HG03457 (cell line): ENCODE results near the gene BTBD2.

Experiments
- ATAC-seq: cut with Tn5 transposase; IDR thresholded peaks from one replicate; pipeline ENCODE4 v1.9.1; 2021; ENCODE audit warnings: moderate number of reproducible peaks; ENCODE audit not compliant: unreplicated experiment

Gene BTBD2

DNA sequence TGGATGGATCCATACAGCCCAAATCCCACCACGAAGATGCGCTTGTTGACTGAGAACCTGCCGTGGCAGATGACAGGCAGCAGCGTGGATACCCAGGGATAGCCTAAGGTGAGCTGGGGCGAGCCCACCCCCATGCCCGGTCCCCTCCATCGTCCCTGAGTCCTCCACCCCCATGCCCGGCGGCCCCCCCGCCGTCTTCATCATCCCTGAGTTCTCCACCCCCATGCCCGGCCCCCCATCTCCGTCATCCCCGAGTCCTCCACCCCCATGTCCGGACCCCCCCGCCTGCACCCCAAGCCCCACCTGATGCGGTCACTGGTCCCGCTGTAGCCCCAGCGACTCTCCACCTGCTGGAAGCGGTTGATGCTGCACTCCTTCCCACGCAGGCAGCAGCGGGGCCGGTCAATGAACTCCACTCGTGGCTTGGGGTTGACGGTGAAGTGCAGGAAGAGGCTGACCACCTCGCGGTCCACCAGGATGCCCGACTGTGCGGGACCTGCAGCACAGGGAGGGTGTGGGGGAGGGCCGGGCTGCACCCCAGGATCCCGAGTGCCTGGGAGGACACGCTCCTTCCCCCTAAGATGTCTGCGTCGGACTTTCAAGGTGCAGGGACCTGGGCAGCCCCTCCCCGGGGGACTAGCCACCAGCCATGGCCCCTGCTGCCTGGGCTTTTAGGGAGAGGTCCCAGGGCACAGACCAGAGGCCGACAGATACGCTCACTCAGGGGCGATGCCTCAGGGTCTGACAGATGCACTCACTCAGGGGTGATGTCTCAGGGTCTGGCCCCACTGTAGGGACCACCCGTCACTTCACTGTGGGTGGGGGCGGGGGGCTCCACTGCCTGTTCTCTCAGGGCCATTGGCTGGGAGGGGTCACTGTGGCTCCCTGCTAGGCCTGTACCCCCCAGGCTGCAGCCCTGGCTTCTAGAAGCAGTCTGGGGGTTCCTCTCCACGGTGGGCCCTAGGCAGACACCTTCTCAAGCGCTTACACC is 28.0 kb downstream of the BTBD2 start:
- ATAC-seq, result no peak

DNA sequence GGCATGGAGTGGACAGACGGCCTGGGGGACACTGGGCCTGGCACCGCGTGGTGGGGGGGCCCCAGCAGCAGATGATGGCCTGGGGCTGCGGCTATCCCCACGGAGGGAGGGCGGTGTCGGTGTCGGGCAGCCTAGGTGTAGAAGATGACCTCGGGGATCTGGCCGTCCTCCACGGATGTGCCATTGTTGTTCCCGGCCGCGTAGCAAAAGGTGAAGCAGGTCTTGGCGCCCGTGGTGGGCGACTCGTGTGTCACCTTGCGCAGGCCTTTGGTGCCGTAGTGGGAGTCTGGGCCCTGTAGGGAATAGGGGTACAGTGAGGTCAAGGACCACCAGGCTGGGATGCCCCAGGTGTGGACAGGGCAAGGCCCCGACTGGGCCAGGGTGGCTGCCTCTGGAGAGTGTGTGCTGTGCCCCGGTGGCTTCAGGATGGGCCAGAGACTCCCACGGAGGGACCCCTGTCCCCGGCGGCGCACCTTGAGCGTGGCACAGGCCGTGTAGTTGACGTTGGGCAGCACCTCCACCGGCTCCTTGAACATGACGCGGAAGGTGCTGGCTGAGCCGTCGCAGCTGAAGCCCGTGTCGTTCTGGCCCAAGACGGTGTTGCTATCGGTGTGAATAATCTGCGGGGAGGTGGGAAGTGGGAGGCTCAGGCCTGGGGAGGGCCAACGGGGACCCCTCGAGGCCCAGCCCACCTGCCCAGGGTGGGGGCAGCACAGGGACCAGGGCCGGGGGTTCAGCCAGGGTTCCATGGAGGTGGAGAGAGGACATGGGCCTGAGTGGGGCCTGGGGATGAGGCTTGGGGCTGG is 29.0 kb downstream of the BTBD2 start:
- ATAC-seq, result no peak

DNA sequence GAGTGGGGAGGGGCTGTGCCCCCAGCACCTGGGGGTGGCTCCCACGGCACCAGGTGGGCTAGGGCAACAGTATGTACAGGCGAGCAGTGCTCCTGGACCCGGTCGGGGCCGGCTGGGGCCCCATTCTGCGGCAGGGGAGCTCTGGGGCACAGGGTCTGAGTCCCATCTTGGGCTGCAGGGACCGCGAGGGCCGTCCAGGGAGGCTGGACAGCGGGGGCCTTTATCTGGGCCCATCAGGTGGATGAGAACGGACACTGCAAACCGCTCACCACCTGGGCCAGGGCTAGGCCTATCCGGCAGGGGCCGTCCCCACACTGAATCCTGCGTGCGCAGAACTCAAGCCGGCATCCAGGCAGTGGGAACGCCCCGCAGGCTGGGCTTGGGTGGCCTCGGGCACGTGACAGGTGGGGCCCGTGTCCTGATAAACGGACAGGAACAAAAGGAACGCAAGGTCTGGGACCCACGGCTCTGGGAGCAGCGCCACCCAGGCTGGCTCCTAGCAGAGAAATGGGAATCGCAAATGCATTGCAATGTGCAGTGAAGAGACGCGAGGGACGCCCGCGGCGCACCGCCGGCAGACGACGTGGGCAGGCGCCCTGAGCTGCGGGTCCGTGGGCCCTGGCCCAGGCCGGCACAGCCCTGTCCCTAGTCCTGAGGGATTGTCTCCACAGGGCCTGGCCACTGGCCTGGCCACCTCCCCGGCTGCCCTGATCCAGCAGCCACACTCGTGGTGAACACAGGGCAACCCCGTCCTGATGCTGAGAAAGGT is 29.7 kb downstream of the BTBD2 start:
- no peak for ATAC-seq

DNA sequence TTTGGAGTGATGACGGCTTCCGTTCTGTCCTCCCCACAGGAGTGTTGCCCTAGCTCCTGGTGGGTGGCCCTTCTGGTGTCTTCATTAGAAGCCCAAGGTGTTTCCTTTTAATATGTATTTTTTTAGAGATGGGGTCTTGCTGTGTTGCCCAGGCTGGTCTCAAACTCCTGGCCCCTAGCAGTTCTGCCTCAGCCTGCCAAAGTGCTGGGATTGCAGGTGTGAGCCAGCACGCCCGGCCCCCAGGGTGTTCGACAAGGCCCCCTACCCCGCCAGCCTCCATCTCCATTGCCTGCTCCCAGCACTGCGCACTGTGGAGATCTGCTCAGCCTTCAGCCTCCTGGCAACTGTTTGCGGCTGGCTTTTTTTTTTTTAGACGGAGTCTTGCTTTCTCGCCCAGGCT is 31.2 kb downstream of the BTBD2 start:
- ATAC-seq, result no peak

DNA sequence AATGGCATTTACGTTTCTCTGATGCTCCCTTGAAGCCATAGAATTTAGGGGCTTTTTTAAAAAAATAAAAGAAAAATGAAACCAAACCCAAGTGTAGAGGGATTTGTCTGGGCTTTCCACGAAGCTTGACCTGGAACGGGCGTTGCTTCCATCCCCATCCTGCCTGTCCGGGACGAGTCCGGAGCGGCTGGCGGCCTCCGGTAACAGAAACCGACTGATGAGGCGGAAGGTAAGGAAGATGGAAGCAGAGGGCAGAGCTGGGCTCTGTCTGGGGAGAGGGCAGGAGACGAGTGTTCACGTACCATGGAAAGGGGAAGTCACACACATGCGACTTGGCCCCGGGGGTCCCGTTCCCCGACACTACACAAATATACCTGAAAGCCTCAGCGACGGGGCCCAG is 34.3 kb downstream of the BTBD2 start:
- no peak for ATAC-seq

DNA sequence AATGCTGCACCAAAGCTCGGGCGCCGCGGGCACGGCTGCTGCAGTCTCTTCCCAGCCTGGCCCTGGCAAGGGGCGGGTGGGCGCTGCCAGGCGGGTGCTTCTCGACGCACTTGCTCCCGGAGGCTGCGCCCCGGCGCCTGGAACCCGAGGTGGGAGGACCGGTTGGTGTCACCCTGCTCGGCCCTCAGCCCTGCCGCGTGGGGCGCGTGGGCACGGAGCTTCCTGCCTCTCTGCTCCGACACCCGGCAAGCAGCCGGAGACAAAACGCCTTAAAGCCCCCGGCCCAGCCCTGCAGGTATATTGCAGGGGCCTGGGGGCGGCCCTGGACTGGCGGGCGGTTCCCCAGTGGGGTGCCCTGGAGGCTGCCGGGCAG is 34.7 kb downstream of the BTBD2 start:
- ATAC-seq, result no peak

DNA sequence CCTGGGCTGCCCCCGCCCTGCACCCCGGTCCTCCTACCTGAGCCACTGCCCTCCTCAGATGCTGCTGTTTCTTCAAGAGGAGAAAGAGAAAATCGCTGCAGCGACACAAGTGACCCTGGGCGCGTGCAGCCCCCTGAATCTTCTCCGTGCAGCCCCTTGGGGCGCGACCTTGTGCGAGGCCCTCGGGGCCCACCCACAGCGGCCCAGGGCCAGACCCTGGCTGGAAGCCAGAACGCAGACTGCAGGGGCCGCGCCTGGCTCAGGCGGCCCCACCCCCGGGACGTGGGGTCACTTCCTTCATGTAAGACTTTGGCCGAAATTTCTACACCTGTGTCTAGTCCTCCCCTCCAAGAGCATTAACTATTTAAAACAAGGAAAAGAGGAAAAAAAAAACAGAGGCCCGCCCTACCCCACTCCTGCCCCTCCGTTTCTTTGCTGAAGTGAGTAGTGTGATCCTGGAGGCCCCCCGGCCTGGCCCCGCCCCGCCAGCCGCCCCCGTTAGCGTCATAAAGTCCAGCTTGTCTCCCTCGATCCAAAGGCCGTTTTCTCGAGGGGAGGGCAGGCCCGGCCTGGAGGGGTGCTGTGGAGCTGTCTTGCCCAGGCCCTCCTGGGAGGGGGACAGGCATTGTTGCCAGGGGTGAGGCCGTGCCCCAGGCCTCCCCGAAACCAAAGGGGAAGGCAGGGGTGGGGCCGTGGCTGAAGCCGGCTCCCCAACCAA is 35.3 kb downstream of the BTBD2 start:
- ATAC-seq, result no peak

DNA sequence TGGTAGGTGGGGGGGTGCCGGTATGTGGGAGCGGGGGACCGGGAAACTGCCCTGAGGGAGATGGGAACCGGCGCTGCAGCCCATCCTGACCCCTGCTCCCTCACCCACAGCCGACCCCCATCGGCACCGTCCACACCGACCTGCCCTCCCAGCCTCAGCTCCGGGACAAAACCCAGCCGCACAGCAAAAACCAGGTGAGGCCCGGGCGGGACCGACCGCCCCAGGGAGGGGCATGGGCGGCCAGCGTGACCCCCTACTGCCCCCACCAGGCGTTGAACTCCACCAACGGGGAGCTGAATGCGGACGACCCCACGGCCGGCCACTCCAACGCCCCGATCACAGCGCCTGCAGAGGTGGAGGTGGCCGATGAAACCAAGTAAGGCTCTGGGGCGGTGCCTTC is 35.9 kb downstream of the BTBD2 start:
- no peak for ATAC-seq

DNA sequence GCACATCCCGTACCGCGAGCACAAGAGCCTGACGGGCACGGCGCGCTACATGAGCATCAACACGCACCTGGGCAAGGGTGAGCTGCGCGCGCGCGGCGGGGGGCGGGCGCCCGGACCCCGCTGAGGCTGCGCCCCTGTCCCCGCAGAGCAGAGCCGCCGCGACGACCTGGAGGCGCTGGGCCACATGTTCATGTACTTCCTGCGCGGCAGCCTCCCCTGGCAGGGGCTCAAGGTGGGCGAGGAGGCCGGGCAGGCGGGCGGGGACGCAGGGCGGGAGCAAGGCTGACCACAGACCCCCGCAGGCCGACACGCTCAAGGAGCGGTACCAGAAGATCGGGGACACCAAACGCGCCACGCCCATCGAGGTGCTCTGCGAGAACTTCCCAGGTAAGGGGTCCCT is 36.5 kb downstream of the BTBD2 start:
- no peak for ATAC-seq

DNA sequence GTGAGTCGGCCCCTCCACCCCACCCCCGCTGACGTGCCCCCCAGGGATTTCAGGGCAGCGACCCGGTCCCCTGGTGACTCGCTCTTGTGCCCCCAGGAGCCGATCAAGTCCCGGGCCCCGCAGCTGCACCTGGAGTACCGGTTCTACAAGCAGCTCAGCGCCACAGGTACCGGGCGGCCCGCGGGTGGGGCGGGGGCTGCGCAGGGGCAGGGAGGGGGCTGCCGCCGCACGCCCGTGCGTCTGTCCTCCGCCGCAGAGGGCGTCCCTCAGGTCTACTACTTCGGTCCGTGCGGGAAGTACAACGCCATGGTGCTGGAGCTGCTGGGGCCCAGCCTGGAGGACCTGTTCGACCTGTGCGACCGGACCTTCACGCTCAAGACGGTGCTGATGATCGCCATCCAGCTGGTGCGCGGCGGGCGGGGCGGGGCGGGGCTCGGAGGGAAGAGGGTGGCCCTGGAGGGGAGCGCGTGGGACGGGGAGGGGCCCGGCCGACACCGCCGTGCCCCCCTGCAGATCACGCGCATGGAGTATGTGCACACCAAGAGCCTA is 37.1 kb downstream of the BTBD2 start:
- no peak for ATAC-seq

DNA sequence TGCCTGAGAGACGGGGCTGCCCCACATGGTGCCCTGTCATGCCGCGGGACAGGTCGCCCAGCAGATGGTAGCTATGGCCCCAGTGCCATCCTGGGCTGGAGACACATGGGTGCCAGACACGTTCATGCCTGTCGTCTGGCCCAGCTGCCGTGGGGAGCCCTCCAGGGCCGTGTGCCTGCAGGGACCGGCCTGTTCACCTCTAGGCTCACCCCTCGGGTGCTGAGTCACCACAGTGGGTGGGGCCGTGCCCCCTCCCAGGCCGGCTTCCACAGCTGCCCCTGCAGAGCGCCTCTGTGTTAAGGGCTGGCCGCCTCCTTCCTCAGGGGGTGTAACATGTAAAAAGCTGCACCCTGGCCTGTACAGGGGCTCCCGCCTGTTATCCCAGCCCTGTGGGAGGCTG is 38.4 kb downstream of the BTBD2 start:
- no peak for ATAC-seq

DNA sequence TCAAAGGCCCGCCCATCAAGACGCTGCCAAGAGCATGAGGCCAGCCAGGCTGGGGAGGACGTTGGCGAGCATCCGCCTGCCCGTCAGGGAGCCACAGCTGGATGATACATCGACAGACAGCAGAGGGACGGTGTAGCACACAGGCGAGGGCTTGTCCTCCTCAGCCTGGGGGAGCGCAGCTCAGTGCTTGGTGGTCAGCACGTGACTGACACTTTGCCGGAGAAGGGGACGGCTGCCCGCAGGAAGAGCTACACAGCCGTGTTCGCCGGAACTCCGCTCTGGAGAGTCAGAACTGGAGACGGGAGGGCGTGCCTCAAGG is 40.4 kb downstream of the BTBD2 start:
- no peak for ATAC-seq

DNA sequence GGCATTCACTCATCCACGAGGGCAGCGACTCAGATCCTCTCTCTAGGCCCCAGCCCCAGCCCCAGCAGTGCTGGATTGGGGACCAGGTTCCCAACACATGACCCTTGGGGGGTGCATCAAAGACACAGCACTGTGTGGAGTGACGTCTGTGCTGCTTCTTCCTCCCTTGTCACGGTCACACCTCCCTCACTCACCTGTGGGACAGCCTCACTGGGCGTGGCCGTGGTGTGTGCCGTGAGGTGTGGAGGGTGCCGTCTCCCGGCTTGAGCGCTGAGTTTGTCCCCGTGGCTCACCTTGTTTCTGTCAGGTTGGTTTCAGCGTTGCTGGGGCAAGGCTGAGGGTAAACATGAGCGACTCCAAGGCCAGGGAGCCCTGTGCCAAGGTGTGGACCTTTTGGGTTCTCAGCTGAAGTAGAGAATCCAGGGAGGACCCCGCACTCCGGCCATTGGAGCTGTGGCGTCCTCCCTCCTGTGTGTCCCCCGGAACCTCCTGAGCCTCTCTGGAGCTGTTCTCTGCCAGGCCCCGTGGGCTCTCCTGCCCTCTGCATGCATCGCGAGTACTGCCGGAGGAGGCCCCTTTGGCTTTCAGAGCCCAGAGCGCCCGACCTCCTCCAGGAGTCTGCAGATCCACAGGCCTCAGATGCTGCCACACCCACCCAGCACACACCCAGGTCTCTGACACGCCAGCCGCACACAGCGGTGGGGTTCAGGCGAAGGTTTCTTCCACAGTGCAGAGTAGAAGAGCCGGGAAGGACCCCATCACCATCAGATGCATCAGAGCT is 40.9 kb downstream of the BTBD2 start:
- no peak for ATAC-seq

DNA sequence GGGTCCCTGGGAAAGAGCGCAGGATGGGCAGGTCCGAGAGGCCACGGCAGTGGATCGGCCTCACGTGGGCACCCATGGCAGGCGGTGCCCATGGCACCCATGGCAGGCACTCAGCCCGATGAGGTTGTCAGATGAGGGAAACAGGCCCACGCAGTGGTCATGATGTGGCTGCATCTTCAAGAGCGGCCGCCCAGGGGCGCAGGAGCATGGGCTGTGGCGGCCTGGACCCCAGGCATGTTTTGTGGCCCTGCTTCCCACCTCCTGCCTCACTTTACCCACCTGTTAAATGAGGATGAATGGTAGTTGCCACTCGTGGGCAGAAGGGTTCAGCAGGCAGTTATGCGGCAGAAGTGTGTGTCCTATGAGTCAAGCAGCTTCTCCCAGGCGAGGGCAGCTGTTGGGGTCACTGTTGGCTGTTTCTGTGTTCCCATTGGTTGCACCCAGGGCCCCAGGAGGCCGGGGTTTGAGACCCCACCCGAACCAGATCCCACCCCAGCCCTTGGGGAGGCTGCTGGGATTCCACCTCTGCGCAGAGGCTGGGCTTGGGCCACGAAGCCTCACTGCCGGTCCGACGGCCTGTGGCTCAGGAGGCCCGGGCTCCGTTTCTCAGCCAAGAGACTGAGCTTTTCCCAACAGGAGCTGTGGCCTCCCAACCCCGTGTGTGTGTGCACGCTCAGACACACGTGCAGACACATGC is 44.6 kb downstream of the BTBD2 start:
- no peak for ATAC-seq

DNA sequence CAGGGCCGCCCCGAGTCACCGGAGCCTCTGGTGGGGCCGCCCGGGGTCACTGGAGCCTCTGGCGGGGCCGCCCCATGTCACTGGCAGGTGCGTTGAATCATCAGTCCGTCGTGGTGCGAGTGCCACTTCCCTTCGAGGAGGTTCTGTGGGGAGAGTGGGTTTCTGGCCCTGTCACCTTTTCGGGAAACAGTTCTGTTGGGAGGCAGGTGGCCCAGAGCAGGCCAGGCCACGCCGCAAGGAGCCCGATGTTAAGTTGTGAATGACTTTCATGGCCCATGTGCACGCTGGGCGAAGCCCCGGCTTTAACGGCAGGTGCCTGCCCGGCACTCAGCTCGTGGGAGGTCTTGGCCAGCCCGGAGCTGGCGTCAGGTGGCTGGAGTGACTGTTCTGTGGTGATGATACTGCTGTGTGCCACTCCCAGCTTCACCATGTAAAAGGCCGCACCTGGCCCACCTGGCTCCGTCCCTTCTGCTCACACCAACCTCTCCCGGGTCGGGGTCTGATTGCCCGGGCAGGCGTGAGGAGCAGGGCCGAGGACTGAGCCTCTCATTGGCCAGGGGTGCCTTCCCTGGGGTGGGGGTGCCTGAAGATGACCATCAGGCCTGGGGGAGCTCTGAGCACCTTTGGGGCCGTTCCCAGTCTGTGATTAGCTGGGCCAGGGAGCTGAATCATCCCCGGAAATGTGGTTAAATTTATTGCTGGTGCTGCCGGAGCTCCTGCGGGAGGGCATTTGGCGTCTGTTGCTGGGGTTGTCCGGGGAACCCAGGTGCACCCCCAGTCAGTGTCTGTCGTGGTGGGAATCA is 45.3 kb downstream of the BTBD2 start:
- no peak for ATAC-seq

DNA sequence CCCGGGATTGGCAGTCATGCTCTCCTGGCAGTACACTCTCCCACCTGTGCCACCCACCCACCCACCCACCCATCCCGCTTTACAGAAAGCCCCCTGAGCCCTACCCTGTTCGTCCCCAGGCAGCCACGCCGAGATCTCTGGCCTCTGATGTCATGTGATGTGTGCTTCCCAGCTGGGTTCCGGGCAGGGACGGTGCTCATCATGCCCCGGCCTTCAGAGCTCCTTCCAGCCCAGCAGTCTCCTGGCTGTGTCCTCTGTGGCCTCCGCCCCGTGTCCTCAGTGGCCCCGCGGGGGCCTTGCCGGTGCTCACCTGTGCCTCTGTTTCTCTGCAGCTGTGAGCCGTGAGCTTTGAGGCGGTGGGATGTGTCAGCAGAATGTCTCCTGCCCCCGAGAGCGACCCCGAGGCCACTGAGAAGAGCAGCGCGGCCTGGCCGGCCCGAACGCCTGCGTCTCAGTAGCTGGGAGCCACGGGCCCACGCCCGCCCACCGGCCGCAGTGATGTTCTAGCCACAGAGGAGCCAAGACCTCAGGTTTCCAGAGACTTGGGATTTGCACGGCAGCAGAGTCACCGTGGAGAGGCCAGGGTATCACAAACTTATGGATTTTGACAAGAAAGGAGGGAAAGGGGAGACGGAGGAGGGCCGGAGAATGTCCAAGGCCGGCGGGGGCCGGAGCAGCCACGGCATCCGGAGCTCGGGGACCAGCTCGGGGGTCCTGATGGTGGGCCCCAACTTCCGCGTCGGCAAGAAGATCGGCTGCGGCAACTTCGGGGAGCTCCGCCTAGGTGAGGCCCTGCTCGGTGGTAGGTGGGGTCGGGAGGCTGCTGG is 46.1 kb downstream of the BTBD2 start:
- ATAC-seq, result no peak
